HCT116 (cell line): Measurements from ENCODE around the gene ZBTB20. TPM values are rescaled to one million over a fixed set of nuclear protein-coding genes. Genes with fewer than 3 reads are reported as not detected.

Experiments
- ATAC-seq: fragments of 200-7000 bp; cut with Tn5 transposase; 2 replicates; pipeline ENCODE4 v1.9.1; 2020; ENCODE audit warnings: mild to moderate bottlenecking, moderate library complexity
- BruUV-seq: library from RNA; stranded (reverse); fragments of 400-500 nt; replicated peaks from 2 replicates; lab custom pipeline; 2021; lab: Mats Ljungman, UMichigan
- CTCF ChIA-PET: fragments of 300-600 bp; sonication (Branson Sonifier 250); formaldehyde crosslinking; loops from one replicate; lab custom pipeline; 2021; ENCODE audit warnings: antibody characterized with exemption; lab: Charles Lee
- POLR2A ChIA-PET: fragments of 300-600, 350-600 bp; sonication (Branson Sonifier 250); formaldehyde crosslinking; loops from one replicate; lab custom pipeline; 2021; ENCODE audit warnings: antibody characterized with exemption; lab: Charles Lee
- RAD21 ChIA-PET, 2 experiments: fragments of 300-600 bp; sonication (Branson Sonifier 250); formaldehyde crosslinking; loops; one replicate each; lab custom pipeline; 2023; ENCODE audit warnings: low total read pairs in 2 of 2; ENCODE audit not compliant: uncharacterized antibody in 2 of 2, unreplicated experiment in 2 of 2, low non-redundant PET in 1 of 2; lab: Charles Lee
- DNase-seq: peaks from one replicate; pipeline ENCODE4 v3.0.0-alpha.2; 2010; ENCODE audit warnings: low read depth, low spot score
- H2AFZ ChIP-seq: fragments of 200-600 bp; shearing (Covaris generic), sonication (generic); 2 replicates; pipeline ENCODE4 v1.6.1; 2017; ENCODE audit warnings: low read depth, mixed run types, mixed read lengths, antibody characterized with exemption, low read length; ENCODE audit not compliant: poor library complexity, severe bottlenecking
- H3K27ac ChIP-seq: 2 replicates; pipeline ENCODE4 v1.5.1; 2012; ENCODE audit warnings: low read depth, low read length
- H3K27me3 ChIP-seq: fragments of 200-600 bp; sonication (generic); 2 replicates; pipeline ENCODE4 v1.6.1; 2016; ENCODE audit warnings: mixed run types, low read length, mixed read lengths; ENCODE audit not compliant: insufficient read depth
- H3K36me3 ChIP-seq, 2 experiments: fragments of 200-500 bp in 1 of 2; fragments of 200-600 bp in 1 of 2; sonication (Bioruptor generic) in 1 of 2; sonication (generic) in 1 of 2; 2 replicates each; pipeline versions ENCODE4 v1.5.1 to v1.6.1; 2014 to 2016; ENCODE audit warnings: low read length in 2 of 2, inconsistent platforms in 1 of 2, mixed read lengths in 1 of 2, mixed run types in 1 of 2; ENCODE audit not compliant: insufficient read depth in 2 of 2, control insufficient read depth in 1 of 2
- H3K4me1 ChIP-seq, 2 experiments: fragments of 200-600 bp in 1 of 2; sonication (generic) in 1 of 2; 2 replicates each; pipeline versions ENCODE4 v1.5.1 to v1.6.1; 2012 to 2017; ENCODE audit warnings: low read length in 2 of 2, inconsistent platforms in 1 of 2, mild to moderate bottlenecking in 1 of 2, mixed read lengths in 1 of 2, mixed run types in 1 of 2, moderate library complexity in 1 of 2; ENCODE audit not compliant: insufficient read depth in 2 of 2, control insufficient read depth in 1 of 2
- H3K4me2 ChIP-seq: fragments of 200-600 bp; sonication (generic); 2 replicates; pipeline ENCODE4 v1.6.1; 2017; ENCODE audit warnings: mixed run types, low read length, mixed read lengths
- H3K4me3 ChIP-seq, 2 experiments: fragments of 200-600 bp in 1 of 2; sonication (generic) in 1 of 2; replicated peaks in 1 of 2; 2 replicates each; pipeline ENCODE4 v1.5.1; 2011 to 2016; ENCODE audit warnings: low read length in 2 of 2, control low read depth in 1 of 2, low read depth in 1 of 2, mild to moderate bottlenecking in 1 of 2, mixed read lengths in 1 of 2, mixed run types in 1 of 2
- H3K79me2 ChIP-seq: fragments of 200-600 bp; sonication (generic); 2 replicates; pipeline ENCODE4 v1.6.1; 2017; ENCODE audit warnings: mild to moderate bottlenecking, mixed run types, low read length, moderate library complexity, mixed read lengths; ENCODE audit not compliant: insufficient read depth
- H3K9ac ChIP-seq: fragments of 200-600 bp; sonication (generic); 2 replicates; pipeline ENCODE4 v1.6.1; 2016; ENCODE audit warnings: low read length, mixed read lengths
- H3K9me2 ChIP-seq: fragments of 200-600 bp; sonication (generic), shearing (Covaris generic); 2 replicates; pipeline ENCODE4 v1.6.1; 2017; ENCODE audit warnings: mixed run types, mild to moderate bottlenecking, moderate library complexity; ENCODE audit not compliant: insufficient read depth
- H3K9me3 ChIP-seq, 2 experiments: fragments of 200-500 bp in 1 of 2; fragments of 200-600 bp in 1 of 2; sonication (Bioruptor generic) in 1 of 2; sonication (generic) in 1 of 2; 2 replicates each; pipeline ENCODE4 v1.6.1; 2014 to 2017; ENCODE audit warnings: low read length in 2 of 2, mixed read lengths in 2 of 2, inconsistent platforms in 1 of 2, low read depth in 1 of 2, mild to moderate bottlenecking in 1 of 2, mixed run types in 1 of 2, moderate library complexity in 1 of 2; ENCODE audit not compliant: control insufficient read depth in 1 of 2, insufficient read depth in 1 of 2
- H4K20me1 ChIP-seq: fragments of 200-600 bp; sonication (generic), shearing (Covaris generic); 2 replicates; pipeline ENCODE4 v1.6.1; 2017; ENCODE audit warnings: mixed run types, mild to moderate bottlenecking, moderate library complexity; ENCODE audit not compliant: insufficient read depth
- CBX3 ChIP-seq: IDR thresholded peaks from 2 replicates; pipeline ENCODE4 v1.6.1; 2012; ENCODE audit warnings: low read depth
- EGR1 ChIP-seq: IDR thresholded peaks from 2 replicates; pipeline ENCODE4 v1.6.1; 2012; ENCODE audit warnings: low read depth
- EZH2phosphoT487 ChIP-seq: fragments of 200-600 bp; IDR thresholded peaks from 2 replicates; pipeline ENCODE4 v1.6.1; 2018; ENCODE audit warnings: antibody characterized with exemption, borderline replicate concordance
- FOSL1 ChIP-seq: IDR thresholded peaks from 2 replicates; pipeline ENCODE4 v1.6.1; 2012; ENCODE audit warnings: low read depth
- JUND ChIP-seq: IDR thresholded peaks from 2 replicates; pipeline ENCODE4 v1.6.1; 2012
- SIN3A ChIP-seq: IDR thresholded peaks from 2 replicates; pipeline ENCODE4 v1.6.1; 2012; ENCODE audit warnings: low read depth
- TCF7L2 ChIP-seq: IDR thresholded peaks from 2 replicates; pipeline ENCODE4 v1.7.0; 2011; ENCODE audit warnings: borderline replicate concordance, inconsistent platforms; ENCODE audit not compliant: insufficient read depth, insufficient read length; ENCODE audit errors: extremely low read depth
- YY1 ChIP-seq: IDR thresholded peaks from 2 replicates; pipeline ENCODE4 v1.6.1; 2011; ENCODE audit warnings: low read length, low read depth, moderate library complexity, mild to moderate bottlenecking; ENCODE audit not compliant: insufficient replicate concordance; ENCODE audit errors: extremely low read depth
- ZFX ChIP-seq: fragments of 450-650 bp; IDR thresholded peaks from 2 replicates; pipeline ENCODE4 v1.6.1; 2017
- ZNF274 ChIP-seq: fragments of 200-500 bp; sonication (Bioruptor generic); IDR thresholded peaks from 2 replicates; pipeline ENCODE4 v1.6.1; 2014; ENCODE audit warnings: mild to moderate bottlenecking, low read depth, low read length, inconsistent platforms
- intact Hi-C: fragments of 100-400 bp; cut with micrococcal nuclease; formaldehyde crosslinking; loops from 2 replicates; pipeline ENCODE4 v1.10.0; 2022
- total RNA-seq: library from RNA; stranded (reverse); gene quantifications from one replicate; pipeline ENCODE4 v1.2.1, GENCODE V29; 2021; ENCODE audit not compliant: unreplicated experiment
- TF ChIP-seq, protein P1 (sequence below), 3 experiments: fragments of 200-600 bp in 1 of 3; sonication (generic) in 1 of 3; IDR thresholded peaks in 2 of 3; conservative IDR thresholded peaks in 1 of 3; 2 replicates each; pipeline ENCODE4 v1.5.1; 2012 to 2017; ENCODE audit warnings: low read depth in 2 of 3, low read length in 2 of 3, antibody characterized with exemption in 1 of 3, borderline replicate concordance in 1 of 3, control low read depth in 1 of 3, mild to moderate bottlenecking in 1 of 3, mixed read lengths in 1 of 3, mixed run types in 1 of 3, moderate library complexity in 1 of 3; ENCODE audit not compliant: insufficient read depth in 1 of 3
- TF ChIP-seq, protein P2 (sequence below): IDR thresholded peaks from 2 replicates; pipeline ENCODE4 v1.6.1; 2011; ENCODE audit warnings: mild to moderate bottlenecking, low read length, moderate library complexity; ENCODE audit not compliant: insufficient replicate concordance; ENCODE audit errors: extremely low read depth
- TF ChIP-seq, protein P3 (sequence below): IDR thresholded peaks from 2 replicates; pipeline ENCODE4 v1.6.1; 2012

ZBTB20 gene
- total RNA-seq, 1 experiment from 2014 or later, result 42.1 TPM

DNA sequence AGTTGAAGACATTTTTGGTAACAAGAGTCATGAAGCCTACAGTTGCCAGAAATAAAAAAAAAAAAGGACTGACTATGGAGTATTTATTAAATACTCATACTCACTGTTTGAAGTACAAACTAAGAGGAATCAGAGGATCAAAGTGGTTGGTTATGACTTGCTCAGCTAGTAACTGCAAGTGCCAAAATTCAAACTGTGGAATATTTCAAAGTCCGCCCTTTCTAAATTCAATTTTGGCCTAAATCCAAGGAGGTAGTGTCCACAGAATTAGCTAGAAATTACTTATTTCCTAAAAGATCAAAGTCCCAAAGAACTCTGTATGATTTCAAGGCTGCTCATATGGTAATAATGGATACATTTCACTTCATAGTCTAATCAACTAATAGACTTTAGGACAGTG, 274.5 kb downstream of the ZBTB20 start:
- H3K9me3 ChIP-seq, result no peaks in the 10 kb centered on the region
- no peaks in the 10 kb centered on the region for H3K36me3 ChIP-seq
- no peak overlapping the region for H3K4me3 ChIP-seq
- peaks cover 6 to 20% of the 10 kb centered on the region in 2 experiments for H3K4me1 ChIP-seq
- no peaks in the 10 kb centered on the region for H3K27me3 ChIP-seq
- DNase-seq (no peak), ATAC-seq (no peak)
- RAD21 ChIA-PET, result no interaction called here
- BruUV-seq, result no TSS peak
- no peaks in the 10 kb centered on the region for H3K9me2 ChIP-seq
- no peak overlapping the region for H3K4me2 ChIP-seq
- CTCF ChIA-PET, result no interaction called here
- H3K9ac ChIP-seq, result no peak overlapping the region
- POLR2A ChIA-PET, result no interaction called here
- H3K79me2 ChIP-seq, result no peaks in the 10 kb centered on the region
- intact Hi-C loops, result loop anchor here (5.0 kb wide), 1 partner anchor 490 kb away; no protein-coding TSS in a partner anchor
- H3K27ac ChIP-seq, result no peak overlapping the region
- H4K20me1 ChIP-seq, result no peaks in the 10 kb centered on the region
- no peak overlapping the region for H2AFZ ChIP-seq
- TF ChIP-seq ZNF274 (no peak), TCF7L2 (no peak), JUND (no peak), CBX3 (no peak), SIN3A (no peak)

DNA sequence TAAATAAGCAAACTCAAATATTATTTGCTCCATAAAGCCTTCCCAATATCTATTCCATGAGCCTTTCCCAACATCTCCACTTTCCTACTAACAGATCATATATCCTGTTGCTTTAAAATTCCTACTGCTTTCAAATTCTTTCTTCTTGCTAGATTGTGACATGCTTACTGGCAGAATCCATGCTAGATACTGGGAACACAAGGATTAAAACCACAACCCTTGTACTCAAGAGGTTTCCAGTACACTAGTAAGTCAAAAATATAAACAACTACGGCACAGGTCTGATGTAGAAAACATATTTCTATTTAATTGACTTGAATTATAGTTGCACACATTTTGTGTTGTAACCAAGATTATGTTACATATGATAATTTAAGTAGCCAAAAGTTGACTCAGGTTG, 275.0 kb downstream of the ZBTB20 start:
- no peaks in the 10 kb centered on the region for H3K27me3 ChIP-seq
- H3K9me3 ChIP-seq, result no peaks in the 10 kb centered on the region
- ATAC-seq, result no peak
- H3K9me2 ChIP-seq, result no peaks in the 10 kb centered on the region
- ChIA-PET CTCF (no interaction called here), RAD21 (no interaction called here), POLR2A (no interaction called here)
- no peaks in the 10 kb centered on the region for H3K79me2 ChIP-seq
- no peak for DNase-seq
- H3K36me3 ChIP-seq, result no peaks in the 10 kb centered on the region
- no peak overlapping the region for H3K27ac ChIP-seq
- H4K20me1 ChIP-seq, result no peaks in the 10 kb centered on the region
- H3K9ac ChIP-seq, result no peak overlapping the region
- no peak overlapping the region for H2AFZ ChIP-seq
- no peak overlapping the region for H3K4me3 ChIP-seq
- H3K4me1 ChIP-seq, result peaks cover 6 to 20% of the 10 kb centered on the region in 2 experiments
- intact Hi-C loops, result loop anchor here (5.0 kb wide), 1 partner anchor 490 kb away; no protein-coding TSS in a partner anchor
- no TSS peak for BruUV-seq
- no peak overlapping the region for H3K4me2 ChIP-seq
- TF ChIP-seq FOSL1, result no peak
- TF ChIP-seq, protein P1, sequence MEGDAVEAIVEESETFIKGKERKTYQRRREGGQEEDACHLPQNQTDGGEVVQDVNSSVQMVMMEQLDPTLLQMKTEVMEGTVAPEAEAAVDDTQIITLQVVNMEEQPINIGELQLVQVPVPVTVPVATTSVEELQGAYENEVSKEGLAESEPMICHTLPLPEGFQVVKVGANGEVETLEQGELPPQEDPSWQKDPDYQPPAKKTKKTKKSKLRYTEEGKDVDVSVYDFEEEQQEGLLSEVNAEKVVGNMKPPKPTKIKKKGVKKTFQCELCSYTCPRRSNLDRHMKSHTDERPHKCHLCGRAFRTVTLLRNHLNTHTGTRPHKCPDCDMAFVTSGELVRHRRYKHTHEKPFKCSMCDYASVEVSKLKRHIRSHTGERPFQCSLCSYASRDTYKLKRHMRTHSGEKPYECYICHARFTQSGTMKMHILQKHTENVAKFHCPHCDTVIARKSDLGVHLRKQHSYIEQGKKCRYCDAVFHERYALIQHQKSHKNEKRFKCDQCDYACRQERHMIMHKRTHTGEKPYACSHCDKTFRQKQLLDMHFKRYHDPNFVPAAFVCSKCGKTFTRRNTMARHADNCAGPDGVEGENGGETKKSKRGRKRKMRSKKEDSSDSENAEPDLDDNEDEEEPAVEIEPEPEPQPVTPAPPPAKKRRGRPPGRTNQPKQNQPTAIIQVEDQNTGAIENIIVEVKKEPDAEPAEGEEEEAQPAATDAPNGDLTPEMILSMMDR (IDR thresholded peaks at IDR 0.05 in 2 of 3, conservative IDR thresholded peaks at IDR 0.05 in 1 of 3; ENCODE audit: borderline replicate concordance in 1 of 3, insufficient read depth in 1 of 3, low read depth in 2 of 3, low read length in 2 of 3), result no peak
- TF ChIP-seq TCF7L2, result no peak
- no peak for TF ChIP-seq SIN3A
- TF ChIP-seq EZH2phosphoT487, result no peak
- TF ChIP-seq, protein P2, sequence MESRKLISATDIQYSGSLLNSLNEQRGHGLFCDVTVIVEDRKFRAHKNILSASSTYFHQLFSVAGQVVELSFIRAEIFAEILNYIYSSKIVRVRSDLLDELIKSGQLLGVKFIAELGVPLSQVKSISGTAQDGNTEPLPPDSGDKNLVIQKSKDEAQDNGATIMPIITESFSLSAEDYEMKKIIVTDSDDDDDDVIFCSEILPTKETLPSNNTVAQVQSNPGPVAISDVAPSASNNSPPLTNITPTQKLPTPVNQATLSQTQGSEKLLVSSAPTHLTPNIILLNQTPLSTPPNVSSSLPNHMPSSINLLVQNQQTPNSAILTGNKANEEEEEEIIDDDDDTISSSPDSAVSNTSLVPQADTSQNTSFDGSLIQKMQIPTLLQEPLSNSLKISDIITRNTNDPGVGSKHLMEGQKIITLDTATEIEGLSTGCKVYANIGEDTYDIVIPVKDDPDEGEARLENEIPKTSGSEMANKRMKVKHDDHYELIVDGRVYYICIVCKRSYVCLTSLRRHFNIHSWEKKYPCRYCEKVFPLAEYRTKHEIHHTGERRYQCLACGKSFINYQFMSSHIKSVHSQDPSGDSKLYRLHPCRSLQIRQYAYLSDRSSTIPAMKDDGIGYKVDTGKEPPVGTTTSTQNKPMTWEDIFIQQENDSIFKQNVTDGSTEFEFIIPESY, result no peak
- no peak for TF ChIP-seq EGR1
- no peak for TF ChIP-seq CBX3
- no peak for TF ChIP-seq ZNF274
- no peak for TF ChIP-seq YY1
- TF ChIP-seq ZFX, result no peak
- TF ChIP-seq, protein P3, sequence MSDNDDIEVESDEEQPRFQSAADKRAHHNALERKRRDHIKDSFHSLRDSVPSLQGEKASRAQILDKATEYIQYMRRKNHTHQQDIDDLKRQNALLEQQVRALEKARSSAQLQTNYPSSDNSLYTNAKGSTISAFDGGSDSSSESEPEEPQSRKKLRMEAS, result no peak
